HG03439 (cell line): ENCODE measurements around the gene CCDC14.
"Not testable (repeated sequence)": the region's sequence is repeated elsewhere in the genome, so short reads cannot be mapped to it uniquely, and the experiment has no call there.

ENCODE experiments used
- ATAC-seq: cut with Tn5 transposase; IDR thresholded peaks from one replicate; pipeline ENCODE4 v1.9.1; 2021; ENCODE audit warnings: mild to moderate bottlenecking, moderate library complexity; ENCODE audit not compliant: unreplicated experiment

The CCDC14 gene

DNA sequence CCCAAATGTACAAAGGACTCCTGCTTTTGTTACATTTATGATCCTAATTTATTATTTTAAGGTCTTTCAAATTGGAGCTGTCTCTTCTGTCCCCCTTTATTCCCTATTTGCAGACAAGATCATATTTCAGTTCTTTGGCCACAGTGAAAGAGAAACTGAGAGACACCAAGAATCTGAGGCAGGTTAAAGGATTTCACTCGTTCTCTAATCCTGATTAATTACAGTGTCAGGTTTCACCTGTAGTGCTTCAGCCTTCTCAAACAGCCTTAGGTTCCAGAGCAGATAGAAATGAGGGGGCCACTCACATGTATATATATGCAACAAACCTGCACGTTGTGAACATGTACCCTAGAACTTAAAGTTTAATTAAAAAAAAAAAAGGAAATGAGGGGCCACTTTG lies 6.2 kb upstream of the CCDC14 start:
- ATAC-seq = not testable (repeated sequence)

DNA sequence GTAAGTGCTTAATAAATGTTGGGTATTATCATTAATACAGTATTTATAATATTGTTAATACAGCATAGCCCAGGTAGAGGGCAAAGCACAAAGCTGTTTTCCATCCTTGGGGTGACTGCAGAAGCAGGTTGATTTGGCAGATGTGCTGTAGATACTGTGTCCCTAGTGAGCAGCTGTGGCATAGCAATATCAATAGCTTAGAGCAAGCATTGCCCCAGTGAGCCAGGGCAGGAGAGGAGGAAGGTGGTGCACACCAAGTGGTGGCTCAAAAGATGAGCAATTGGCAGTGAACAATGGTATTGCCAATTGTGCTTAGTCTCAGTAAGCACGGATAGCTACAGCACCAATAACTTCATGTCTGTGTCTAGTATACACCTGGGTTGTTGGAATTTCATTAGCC lies 5.8 kb upstream of the CCDC14 start:
- ATAC-seq = not testable (repeated sequence)

DNA sequence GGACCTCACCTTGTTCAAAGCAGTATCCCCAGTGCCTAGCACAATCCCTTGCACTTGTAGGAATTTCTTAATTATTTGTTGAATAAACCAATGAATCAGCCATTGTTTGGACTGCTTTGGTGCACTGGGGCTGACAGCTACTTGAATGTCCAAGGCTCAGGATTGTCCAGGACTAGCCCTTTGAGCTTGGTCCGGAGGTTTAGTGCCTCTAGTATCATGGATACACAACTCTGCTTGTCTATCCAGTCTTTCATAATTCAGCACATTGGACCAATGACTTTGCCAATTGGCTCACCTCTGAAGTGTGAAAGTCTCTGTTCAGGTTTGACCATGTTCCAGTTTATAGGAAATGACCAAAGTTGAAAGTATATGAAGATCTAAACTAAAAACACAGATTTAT lies 3.8 kb upstream of the CCDC14 start:
- ATAC-seq = not testable (repeated sequence)

DNA sequence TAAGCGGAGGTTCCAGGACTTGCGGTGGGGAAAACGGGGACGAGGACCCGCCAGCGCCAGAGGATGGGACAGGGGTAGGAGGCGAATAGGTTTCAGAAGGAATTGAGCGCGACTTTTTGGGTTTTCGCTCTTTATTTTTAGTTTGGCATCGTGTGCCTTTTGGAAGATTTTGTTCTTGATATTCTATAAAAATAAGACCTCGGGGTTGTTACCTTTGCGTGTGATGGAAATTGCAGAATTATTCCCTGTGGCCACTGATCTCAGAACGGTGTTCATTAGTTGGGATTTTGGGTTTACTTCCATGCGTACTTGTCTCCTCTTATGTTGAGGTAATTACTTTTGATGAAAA lies 453 bp upstream of the CCDC14 start:
- no peak for ATAC-seq

DNA sequence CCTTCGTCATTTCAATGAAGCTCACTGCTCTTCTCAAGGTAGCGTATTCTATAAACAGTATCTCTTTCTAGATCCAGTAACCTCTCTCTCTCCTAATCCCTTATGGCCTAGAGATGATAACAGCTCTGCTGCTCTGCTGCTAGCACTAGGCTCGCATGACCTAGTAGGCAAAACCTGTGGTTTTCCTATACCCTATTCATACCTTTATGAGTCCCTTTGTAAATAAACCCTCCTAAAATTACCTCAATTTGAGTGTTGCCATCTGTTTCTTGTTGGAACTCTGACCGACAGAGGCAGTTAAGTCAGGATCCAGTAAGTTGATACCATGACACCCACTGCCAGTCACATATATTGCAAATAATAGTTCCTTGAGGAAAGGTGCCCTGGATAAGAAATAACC lies 7.3 kb downstream of the CCDC14 start:
- peak; percentile 74 for ATAC-seq

DNA sequence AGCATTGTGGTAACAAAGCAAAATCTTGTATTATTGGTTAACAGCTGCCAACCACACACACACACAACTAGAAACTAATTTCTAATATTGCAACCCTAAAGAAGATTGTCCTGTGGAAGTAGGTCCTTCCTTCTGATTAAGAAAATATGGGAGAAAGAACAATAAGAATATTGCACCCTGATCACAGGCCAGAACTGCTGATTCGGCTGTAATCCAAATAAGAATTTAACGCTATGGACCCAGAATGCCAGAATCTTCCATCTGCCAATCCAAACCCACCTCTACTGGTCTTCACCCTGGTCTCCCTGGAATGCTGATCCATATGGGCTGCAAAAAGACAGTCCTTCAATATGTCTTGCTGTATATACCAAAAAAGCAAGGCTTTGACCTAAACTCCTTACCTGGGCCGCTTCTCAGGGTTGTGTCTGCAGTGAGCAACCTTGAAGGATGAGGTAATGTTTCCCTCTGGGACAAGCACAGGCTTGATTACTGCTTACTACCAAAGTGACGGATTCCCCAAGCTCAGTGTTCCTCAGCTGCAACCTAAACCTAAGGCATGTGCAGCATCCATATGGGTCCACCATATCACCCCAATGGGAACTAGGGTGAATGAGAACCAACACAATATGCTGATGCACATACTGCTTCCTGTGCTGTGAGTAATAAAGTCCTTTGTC lies 8.0 kb downstream of the CCDC14 start:
- ATAC-seq = no peak

DNA sequence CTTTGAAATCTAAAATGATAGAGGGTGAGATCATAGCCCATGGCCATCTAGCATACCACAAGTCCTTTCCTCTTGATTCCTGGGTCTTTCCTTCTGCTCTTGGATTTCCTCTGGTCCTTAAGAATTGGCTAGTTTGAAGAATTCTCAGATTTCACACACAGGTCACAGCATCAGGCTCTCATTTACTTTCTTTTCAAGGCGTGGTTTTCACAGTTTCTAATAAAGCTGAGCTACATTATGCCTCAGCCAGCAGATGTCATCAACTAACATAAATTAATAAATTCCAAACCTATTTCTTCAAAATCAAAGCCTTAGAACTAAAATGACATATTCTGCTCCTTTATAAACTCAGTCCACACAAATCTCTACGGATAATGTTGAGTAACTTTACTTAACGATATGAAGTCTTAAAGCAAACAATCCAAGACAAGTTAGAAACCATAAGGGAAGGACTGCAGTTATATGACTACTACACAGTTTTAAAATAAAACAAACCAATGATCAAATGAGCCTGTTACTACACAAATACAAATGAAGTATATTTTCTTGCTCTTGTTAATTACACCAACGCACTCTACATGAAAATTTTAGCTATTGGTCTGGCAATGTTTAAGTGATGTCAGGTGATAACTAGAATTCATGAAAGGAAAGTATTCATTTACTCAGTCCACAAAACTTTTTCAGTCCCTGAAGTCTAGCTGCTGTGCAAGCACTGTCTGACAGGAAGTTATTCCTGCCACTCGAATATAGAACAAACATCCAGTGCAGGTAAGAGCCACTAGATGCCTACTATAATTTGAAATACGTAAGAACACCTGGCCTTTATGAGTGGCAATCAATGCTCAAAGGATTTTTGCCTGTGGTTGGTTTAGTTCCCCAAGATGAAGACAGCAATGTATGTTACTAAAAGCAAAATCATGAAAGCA lies 9.2 kb downstream of the CCDC14 start:
- no peak for ATAC-seq

DNA sequence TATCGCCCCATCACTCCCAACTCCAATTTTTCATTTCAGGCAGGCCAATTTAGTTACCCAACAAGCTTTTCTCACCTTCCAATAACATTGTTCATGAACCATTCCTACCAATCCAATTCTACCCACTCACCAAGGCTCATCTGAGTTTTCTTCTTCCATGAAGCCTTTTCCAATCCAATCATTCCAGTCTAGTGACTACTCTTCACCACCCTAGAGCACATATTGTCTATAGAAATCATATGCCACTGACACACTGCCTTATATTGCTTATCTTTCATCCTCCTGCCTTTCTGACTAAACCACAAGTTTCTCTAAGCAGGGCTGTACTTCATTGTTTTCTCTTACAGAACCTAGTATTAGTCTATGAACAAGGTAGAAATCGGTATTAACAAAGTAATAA lies 11.4 kb downstream of the CCDC14 start:
- ATAC-seq = no peak

DNA sequence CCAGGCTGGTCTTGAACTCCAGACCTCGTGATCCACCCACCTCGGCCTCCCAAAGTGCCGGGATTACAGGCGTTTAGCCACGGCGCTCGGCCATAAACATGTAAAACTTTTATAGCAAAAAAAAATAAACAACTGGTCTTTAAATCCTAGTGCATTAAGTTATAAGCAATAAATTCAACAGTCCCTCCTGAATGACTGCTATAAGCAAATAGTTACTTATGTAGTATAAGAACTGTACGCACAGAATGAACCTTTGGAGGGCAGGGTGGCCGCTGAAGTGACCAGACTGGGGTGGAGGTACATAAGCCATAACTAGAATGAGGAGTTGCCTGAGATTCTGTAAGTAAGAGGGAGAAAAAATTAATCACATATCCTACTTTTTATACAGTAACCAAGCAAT lies 12.6 kb downstream of the CCDC14 start:
- no peak for ATAC-seq

DNA sequence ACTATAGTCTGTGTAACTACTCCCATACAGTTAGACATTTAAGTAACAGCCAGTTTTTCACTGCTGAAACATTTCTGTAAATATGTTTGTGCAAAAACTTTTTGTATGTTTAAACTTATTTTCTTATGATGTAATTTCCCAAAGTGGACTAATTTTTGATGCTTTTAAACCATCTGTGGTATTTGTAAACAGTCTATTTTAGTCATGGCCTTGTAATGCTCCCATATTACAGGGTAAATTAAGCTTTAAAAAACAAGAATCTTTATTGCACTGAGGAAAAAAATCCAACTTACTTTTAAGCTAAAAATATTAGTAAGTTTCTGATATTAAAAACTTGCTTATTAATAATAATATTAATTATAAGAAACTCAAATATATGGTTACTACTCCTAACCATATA lies 13.5 kb downstream of the CCDC14 start:
- ATAC-seq = no peak

DNA sequence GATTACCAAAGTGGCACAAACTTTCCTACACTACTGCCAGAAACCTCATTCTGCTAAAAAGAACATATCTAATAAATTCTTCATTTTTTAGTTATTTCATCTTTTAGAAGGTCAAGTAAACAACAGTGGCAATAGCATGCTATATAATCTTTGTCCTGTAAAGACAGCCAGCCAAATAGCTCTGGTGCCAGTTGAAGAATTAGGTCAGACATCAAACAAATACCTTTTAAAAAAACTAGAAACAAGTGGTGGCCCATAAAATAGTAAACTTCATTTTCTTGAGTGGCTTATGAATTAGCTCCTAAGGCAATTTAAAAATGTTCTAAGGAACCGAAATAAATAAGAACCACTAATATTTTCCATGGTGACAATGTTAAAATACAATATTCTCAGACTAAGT lies 19.5 kb downstream of the CCDC14 start:
- ATAC-seq = no peak

DNA sequence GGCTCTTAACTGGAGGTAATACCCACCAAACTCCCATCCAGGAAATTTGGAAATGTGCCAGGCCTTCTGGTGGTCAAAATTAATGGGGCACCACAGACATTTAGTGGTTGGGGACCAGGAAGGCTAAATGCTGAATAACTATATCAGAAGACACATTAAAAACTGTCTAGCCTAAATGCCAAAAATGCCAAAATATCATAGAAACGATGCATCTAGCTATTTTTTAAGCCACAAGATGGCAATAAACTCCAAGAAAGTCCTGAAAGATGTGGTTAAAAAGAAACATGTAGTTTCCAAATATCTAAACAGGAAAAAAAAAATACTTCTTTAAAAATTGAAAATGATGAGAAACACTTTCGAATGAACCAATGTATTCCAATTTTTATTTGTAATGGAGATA lies 19.9 kb downstream of the CCDC14 start:
- no peak for ATAC-seq

DNA sequence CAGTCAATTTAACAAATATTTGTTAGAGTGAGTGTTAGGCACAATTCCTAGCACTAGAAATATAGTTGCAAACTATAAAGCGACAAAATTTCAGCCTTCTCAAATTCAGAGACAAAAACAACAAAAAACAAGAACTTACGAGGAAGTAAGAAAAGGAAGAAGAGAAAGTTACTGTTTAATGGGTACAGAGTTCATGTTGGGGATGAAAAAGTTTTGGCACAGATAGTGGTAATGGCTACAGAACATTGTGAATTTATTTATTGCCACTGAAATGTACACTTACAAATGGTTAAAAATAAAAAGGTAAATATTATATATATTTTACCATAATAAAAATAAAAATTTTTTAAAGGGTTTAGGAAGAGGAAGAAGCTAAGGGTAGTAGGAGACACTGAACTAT lies 21.3 kb downstream of the CCDC14 start:
- ATAC-seq = no peak

DNA sequence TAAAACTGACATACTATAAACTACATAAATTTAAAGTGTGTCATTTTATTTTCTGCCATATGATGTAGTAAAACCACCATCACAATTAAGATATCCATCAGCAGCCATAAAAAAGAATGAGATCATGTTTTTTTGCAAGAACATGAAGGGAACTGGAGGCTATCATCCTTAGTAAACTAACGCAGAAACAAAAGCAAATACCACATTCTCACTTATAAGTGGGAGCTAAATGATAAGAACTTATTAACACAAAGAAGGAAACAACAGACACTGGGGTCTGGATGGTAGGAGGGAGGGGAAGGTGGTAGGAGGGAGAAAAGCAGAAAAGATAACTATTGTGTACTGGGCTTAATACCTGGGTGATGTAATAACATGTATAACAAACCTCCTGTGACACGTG lies 24.6 kb downstream of the CCDC14 start:
- no peak for ATAC-seq

DNA sequence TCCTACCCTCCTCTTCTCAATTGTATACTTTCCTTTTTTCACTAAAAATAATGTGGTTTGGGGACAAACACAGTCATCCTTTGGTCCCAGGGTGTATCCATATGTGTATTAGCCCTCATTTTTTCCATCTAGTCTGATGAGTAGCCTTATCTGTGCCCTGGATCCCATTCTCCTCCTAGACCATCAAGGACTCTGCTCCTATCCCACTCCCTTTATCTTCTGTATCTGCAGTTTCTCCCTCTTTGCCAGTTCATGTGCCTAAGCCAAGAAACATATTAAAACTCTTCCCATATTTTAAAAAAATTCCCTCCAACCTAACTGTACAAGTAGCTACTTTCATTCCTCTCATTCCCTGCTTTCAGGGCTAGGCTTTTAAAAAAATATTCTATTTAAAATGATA lies 25.2 kb downstream of the CCDC14 start:
- no peak for ATAC-seq

DNA sequence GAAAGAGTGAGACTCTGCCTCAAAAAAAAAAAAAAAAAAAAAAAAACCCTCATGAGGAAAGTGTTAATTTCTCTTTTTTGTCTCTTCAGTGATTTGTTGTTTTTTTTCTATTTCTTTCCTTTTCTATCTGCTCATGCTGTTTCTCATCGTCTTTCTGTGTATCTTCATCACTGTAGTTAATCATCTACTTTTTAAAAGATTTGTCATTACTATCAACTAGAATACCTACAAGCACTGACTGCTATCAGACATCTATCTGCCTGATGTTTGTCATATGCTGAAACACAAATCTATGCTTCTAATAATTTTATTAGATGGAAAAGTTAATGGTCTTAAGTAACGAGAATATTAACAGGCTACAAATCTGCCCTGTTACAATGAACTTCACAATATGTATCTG lies 26.8 kb downstream of the CCDC14 start:
- ATAC-seq = no peak

DNA sequence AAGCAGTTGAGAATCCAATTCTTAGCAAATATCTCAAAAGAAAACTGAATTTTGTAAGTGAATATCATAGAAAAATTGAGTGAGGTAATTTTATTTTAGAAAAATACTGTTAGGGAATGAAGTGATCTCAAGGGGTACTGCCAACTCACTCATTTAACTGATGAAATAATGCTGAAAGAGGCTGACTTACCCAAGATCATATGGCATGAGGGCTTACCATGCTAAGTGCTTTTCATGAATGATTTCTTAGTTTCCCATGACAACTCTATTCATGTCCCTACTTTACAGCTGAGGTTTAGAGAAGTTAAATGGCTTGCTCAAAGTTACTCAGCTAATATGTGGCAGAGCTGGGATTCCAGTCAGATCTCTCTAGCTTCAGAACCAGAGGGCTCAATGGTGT lies 30.6 kb downstream of the CCDC14 start:
- no peak for ATAC-seq

DNA sequence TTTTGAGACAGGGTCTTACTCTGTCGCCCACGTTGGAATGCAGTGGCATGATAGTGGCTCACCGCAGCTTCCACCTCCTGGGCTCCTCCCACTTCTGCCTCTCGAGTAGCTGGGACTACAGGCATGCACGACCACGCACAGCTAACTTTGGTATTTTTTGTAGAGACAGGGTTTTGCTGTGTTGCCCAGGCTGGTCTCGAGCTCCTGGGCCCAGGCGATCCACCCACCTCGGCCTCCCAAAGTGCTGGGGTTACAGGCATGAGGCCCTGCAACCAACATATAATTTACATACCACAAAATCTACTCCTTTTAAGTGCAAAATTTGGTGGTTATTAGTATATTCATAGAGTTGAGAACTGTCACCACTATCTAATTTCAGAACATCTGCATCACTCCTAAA lies 31.7 kb downstream of the CCDC14 start:
- no peak for ATAC-seq

DNA sequence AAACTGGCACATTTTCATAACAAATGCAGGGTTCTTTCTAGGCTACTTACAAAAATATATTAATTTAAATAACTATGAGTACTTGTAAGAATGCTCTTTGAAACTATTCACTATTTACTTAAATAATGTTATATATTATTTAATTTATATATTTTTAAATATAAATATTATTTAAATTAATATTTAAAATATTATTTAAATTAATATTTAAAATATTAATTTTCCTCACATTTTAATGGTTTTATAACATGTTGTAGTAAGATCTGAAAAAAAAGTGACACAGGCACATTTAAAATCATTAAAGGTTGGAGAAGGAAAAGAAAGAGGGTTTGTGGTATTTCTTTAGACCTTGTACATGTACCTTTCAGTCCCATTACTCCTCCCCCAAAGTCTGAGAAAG lies 34.6 kb downstream of the CCDC14 start:
- no peak for ATAC-seq

DNA sequence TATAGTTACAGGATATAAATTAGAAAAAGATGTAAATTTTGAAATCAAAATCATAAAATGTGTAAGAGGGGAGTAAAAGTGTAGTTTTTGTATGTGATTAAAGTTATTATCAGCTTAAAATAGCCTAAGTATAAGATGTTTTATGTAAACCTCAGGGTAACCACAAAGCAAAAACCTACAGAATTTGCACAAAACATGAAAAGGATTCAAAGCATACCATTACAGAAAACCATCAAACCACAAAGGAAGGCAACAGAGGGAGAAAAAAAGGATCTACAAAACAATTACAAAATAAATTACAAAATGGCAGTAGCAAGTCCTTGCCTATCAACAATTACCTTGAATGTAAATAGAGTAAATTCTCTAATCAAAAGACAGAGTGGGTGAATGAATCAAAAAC lies 40.2 kb downstream of the CCDC14 start:
- no peak for ATAC-seq

DNA sequence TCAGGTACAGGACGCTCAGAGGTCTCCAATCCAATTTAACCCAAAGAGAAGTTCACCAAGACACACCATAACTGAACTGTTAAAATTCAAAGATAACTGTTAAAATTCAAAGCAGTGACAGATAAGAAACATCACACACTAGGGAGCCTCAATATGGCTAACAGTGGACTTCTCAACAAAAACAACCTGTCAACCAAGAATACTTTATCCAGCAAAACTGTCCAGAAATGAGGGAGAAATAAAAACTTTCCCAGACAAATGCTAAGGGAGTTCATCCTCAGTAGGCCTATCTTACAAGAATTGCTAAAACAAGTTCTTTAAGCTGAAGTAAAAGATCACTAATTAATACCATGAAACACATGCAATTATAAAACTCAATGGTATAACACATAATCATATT lies 40.6 kb downstream of the CCDC14 start:
- no peak for ATAC-seq

DNA sequence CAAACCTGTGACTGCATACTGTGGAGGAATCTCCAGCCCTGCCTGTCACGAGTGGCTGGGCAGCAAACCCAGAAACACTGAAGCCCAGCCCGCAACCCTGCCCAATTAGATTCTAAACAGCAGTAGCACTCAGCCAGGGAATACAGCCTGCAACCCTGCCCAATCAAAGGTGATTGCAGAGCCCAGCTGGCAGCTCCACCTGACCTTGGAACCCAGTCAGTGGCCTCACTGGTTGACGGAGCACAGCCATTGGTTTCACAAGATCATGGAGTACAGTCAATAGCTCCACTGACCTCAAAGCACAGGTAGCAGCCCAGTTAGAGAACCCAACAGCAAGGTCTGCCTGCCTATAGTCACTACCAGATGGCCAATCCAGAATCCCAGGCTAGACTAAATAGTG lies 41.7 kb downstream of the CCDC14 start:
- ATAC-seq = no peak

DNA sequence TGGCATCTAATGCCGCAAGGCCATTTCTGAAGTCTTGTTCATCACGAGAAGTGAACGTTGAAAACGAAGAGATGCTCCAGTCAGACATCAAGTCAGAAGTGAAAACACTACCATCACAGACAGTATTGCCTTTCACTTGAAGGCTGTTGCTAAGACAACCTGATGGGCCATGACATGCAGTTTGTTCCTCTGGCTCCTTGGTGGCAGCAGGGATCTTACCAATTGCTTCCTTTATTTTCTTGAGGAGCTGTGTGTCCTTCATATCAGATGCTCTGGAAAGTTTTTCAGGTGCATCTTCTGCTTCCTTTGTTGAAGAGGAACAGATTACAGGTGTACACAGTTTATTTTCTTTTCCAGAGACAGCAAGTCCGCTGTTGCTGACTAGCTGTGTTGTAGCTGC lies 46.2 kb downstream of the CCDC14 start:
- no peak for ATAC-seq
